PC-3 (cell line): ENCODE data around the gene KIF13A. TPM values are rescaled to one million over a fixed set of nuclear protein-coding genes. Genes with fewer than 3 reads are reported as not detected.
A peak's percentile ranks its signal among the peaks of the same experiment; 100 is the strongest.

Experiments
- ATAC-seq: fragments of 200-7000 bp; cut with Tn5 transposase; 2 replicates; pipeline ENCODE4 v1.9.1; 2020; ENCODE audit warnings: mild to moderate bottlenecking, moderate library complexity
- BruUV-seq: library from RNA; stranded (reverse); fragments of 400-500 nt; replicated peaks from 2 replicates; lab custom pipeline; 2021; lab: Mats Ljungman, UMichigan
- CTCF ChIA-PET: fragments of 300-600 bp; sonication (Branson Sonifier 250); formaldehyde crosslinking; loops from one replicate; lab custom pipeline; 2022; ENCODE audit warnings: antibody characterized with exemption; lab: Charles Lee
- POLR2A ChIA-PET: fragments of 300-600 bp; sonication (Branson Sonifier 250); formaldehyde crosslinking; loops from one replicate; lab custom pipeline; 2022; ENCODE audit warnings: antibody characterized with exemption; ENCODE audit not compliant: unreplicated experiment; lab: Charles Lee
- DNase-seq: peaks from one replicate; pipeline ENCODE4 v3.0.0-alpha.2; 2015
- H2AFZ ChIP-seq: fragments of 300-600 bp; sonication (generic); 2 replicates; pipeline ENCODE4 v1.6.0; 2016; ENCODE audit warnings: antibody characterized with exemption, low read length
- H3F3A ChIP-seq: fragments of 300-600 bp; sonication (generic); one replicate; pipeline ENCODE4 v1.6.0; 2017; ENCODE audit warnings: antibody characterized with exemption, low read length, control low read depth, mild to moderate bottlenecking; ENCODE audit not compliant: unreplicated experiment
- H3K27ac ChIP-seq: fragments of 300-600 bp; sonication (generic); 2 replicates; pipeline ENCODE4 v1.5.1; 2016; ENCODE audit warnings: mild to moderate bottlenecking, low read length
- H3K27me3 ChIP-seq: fragments of 300-600 bp; sonication (generic); 2 replicates; pipeline ENCODE4 v1.6.1; 2016; ENCODE audit warnings: low read length, mixed read lengths
- H3K36me3 ChIP-seq: fragments of 300-600 bp; sonication (generic); 2 replicates; pipeline ENCODE4 v1.6.1; 2016; ENCODE audit warnings: low read depth, mixed run types, low read length, mixed read lengths
- H3K4me1 ChIP-seq: fragments of 300-600 bp; sonication (generic); 2 replicates; pipeline ENCODE4 v1.5.1; 2016; ENCODE audit warnings: low read length; ENCODE audit not compliant: insufficient read depth
- H3K4me2 ChIP-seq: fragments of 300-600 bp; sonication (generic); 2 replicates; pipeline ENCODE4 v1.6.0; 2016; ENCODE audit warnings: low read length
- H3K4me3 ChIP-seq: fragments of 300-600 bp; sonication (generic); 2 replicates; pipeline ENCODE4 v1.5.1; 2016; ENCODE audit warnings: mild to moderate bottlenecking, low read length, mixed read lengths
- H3K79me2 ChIP-seq: fragments of 300-600 bp; sonication (generic); 2 replicates; pipeline ENCODE4 v1.6.1; 2017; ENCODE audit warnings: low read length, mixed read lengths
- H3K9ac ChIP-seq: fragments of 300-600 bp; sonication (generic); 2 replicates; pipeline ENCODE4 v1.6.0; 2016; ENCODE audit warnings: mild to moderate bottlenecking, low read length
- H3K9me2 ChIP-seq: fragments of 300-600 bp; sonication (generic); replicated peaks from 2 replicates; pipeline ENCODE4 v1.6.1; 2016; ENCODE audit warnings: mixed run types, low read length, mixed read lengths
- H3K9me3 ChIP-seq: fragments of 300-600 bp; sonication (generic); 2 replicates; pipeline ENCODE4 v1.6.1; 2016; ENCODE audit warnings: low read length, mixed read lengths
- H4K20me1 ChIP-seq: fragments of 300-600 bp; sonication (generic); 2 replicates; pipeline ENCODE4 v1.6.1; 2016; ENCODE audit warnings: low read length, mixed read lengths
- CTCF ChIP-seq: fragments of 300-600 bp; sonication (generic); conservative IDR thresholded peaks from 2 replicates; pipeline ENCODE4 v1.5.1; 2017; ENCODE audit warnings: antibody characterized with exemption, low read depth, mild to moderate bottlenecking, low read length
- EZH2 ChIP-seq: fragments of 300-600 bp; sonication (generic); IDR thresholded peaks from one replicate; pipeline ENCODE4 v1.6.1; 2017; ENCODE audit warnings: antibody characterized with exemption, mild to moderate bottlenecking, low read length; ENCODE audit not compliant: unreplicated experiment
- EZH2phosphoT487 ChIP-seq: fragments of 300-600 bp; sonication (generic); IDR thresholded peaks from 2 replicates; pipeline ENCODE4 v1.6.1; 2018; ENCODE audit warnings: mild to moderate bottlenecking, antibody characterized with exemption, low read length, borderline replicate concordance
- intact Hi-C: fragments of 100-400 bp; cut with micrococcal nuclease; formaldehyde crosslinking; loops from 2 replicates; pipeline ENCODE4 v1.9.0; 2023
- total RNA-seq: library from RNA; depleted of rRNA; stranded (reverse); fragments of >200 nt; gene quantifications from 2 replicates; pipeline ENCODE4 v1.2.3, GENCODE V29; 2014

Gene KIF13A
- total RNA-seq, 1 experiment from 2014 or later: 21.3 TPM

GRCh38 chr6:17984399-17984798 is 3.0 kb downstream of the KIF13A start:
- peaks cover 55% of the 10 kb centered on the region for H3K79me2 ChIP-seq
- H3K9ac ChIP-seq: no peak overlapping the region
- no peak overlapping the region for H3K27ac ChIP-seq
- no peaks in the 10 kb centered on the region for H3K9me3 ChIP-seq
- no TSS peak for BruUV-seq
- H3F3A ChIP-seq: no peaks in the 10 kb centered on the region
- no peaks in the 10 kb centered on the region for H3K27me3 ChIP-seq
- H3K4me2 ChIP-seq: peak overlapping the region; percentile 91
- no peak overlapping the region for H2AFZ ChIP-seq
- POLR2A ChIA-PET: interaction anchor here (0.7 kb wide), 1 partner anchor 119 kb away, joined by 9 read pairs; no protein-coding TSS in a partner anchor
- H3K36me3 ChIP-seq: no peaks in the 10 kb centered on the region
- peaks cover 49% of the 10 kb centered on the region for H3K4me1 ChIP-seq
- CTCF ChIA-PET: no interaction called here
- TF ChIP-seq EZH2: no peak
- TF ChIP-seq CTCF: no peak
- no peak for TF ChIP-seq EZH2phosphoT487
- intact Hi-C loops: loop anchor here (2.0 kb wide), 1 partner anchor 120 kb away; no protein-coding TSS in a partner anchor
- DNase-seq (no peak), ATAC-seq (no peak)
- H4K20me1 ChIP-seq: peaks cover 14% of the 10 kb centered on the region; the same call in 1 of the 2 replicates
- H3K9me2 ChIP-seq: no peaks in the 10 kb centered on the region
- H3K4me3 ChIP-seq: peak overlapping the region; percentile 86; the same call in 1 of the 2 replicates

GRCh38 chr6:17983730-17984129 is 3.7 kb downstream of the KIF13A start:
- H3K4me3 ChIP-seq: no peak overlapping the region
- ChIA-PET POLR2A (no interaction called here), CTCF (no interaction called here)
- H3K4me2 ChIP-seq: 0 out of 2 replicates have a peak overlapping the region, but pooled peaks have one; percentile 23
- no peak overlapping the region for H3K27ac ChIP-seq
- ATAC-seq (no peak), DNase-seq (no peak)
- TF ChIP-seq EZH2 (no peak), CTCF (no peak), EZH2phosphoT487 (no peak)
- no peaks in the 10 kb centered on the region for H3K36me3 ChIP-seq
- no peaks in the 10 kb centered on the region for H3K9me2 ChIP-seq
- intact Hi-C loops: loop anchor here (2.0 kb wide), 1 partner anchor 119 kb away; no protein-coding TSS in a partner anchor
- H3K27me3 ChIP-seq: no peaks in the 10 kb centered on the region
- no TSS peak for BruUV-seq
- H3K9ac ChIP-seq: no peak overlapping the region
- H3K79me2 ChIP-seq: peaks cover 56% of the 10 kb centered on the region
- H3F3A ChIP-seq: no peaks in the 10 kb centered on the region
- no peaks in the 10 kb centered on the region for H3K9me3 ChIP-seq
- H2AFZ ChIP-seq: no peak overlapping the region
- peaks cover 42% of the 10 kb centered on the region for H3K4me1 ChIP-seq
- H4K20me1 ChIP-seq: peaks cover 14% of the 10 kb centered on the region; the same call in 1 of the 2 replicates

GRCh38 chr6:17980329-17980728 is 7.1 kb downstream of the KIF13A start:
- Histone ChIP-seq H2AFZ (no peak overlapping the region), H3K27me3 (no peaks in the 10 kb centered on the region), H3K4me2 (no peak overlapping the region), H3K36me3 (no peaks in the 10 kb centered on the region), H3K9me3 (no peaks in the 10 kb centered on the region), H3K9ac (no peak overlapping the region), H3F3A (no peaks in the 10 kb centered on the region), H3K4me3 (no peak overlapping the region), H4K20me1 (peaks cover 4% of the 10 kb centered on the region; the same call in 1 of the 2 replicates), H3K4me1 (peaks cover 29% of the 10 kb centered on the region), H3K79me2 (peaks cover 48% of the 10 kb centered on the region), H3K27ac (no peak overlapping the region), H3K9me2 (no peaks in the 10 kb centered on the region)
- POLR2A ChIA-PET: interaction anchor here (0.7 kb wide), 2 partner anchors 140 to 863 kb away, joined by 3 to 14 read pairs; no protein-coding TSS in a partner anchor
- BruUV-seq: no TSS peak
- CTCF ChIA-PET: no interaction called here
- TF ChIP-seq CTCF (no peak), EZH2 (no peak), EZH2phosphoT487 (no peak)
- ATAC-seq (no peak), DNase-seq (no peak)
- intact Hi-C loops: no loop called here
